ENCODE results near the gene IPO9.

- TF ChIP-seq, protein P1, sequence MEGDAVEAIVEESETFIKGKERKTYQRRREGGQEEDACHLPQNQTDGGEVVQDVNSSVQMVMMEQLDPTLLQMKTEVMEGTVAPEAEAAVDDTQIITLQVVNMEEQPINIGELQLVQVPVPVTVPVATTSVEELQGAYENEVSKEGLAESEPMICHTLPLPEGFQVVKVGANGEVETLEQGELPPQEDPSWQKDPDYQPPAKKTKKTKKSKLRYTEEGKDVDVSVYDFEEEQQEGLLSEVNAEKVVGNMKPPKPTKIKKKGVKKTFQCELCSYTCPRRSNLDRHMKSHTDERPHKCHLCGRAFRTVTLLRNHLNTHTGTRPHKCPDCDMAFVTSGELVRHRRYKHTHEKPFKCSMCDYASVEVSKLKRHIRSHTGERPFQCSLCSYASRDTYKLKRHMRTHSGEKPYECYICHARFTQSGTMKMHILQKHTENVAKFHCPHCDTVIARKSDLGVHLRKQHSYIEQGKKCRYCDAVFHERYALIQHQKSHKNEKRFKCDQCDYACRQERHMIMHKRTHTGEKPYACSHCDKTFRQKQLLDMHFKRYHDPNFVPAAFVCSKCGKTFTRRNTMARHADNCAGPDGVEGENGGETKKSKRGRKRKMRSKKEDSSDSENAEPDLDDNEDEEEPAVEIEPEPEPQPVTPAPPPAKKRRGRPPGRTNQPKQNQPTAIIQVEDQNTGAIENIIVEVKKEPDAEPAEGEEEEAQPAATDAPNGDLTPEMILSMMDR (IDR thresholded peaks at IDR 0.05; ENCODE audit: insufficient read depth, low read depth, low read length): no peak
- no peak for TF ChIP-seq EZH2 (IDR thresholded peaks at IDR 0.05; ENCODE audit: insufficient read depth, low read length)
Measured at GRCh38 chr1:201925981-201926645, 97.2 kb downstream of the IPO9 start.

Data from astrocyte (in vitro differentiated cells and primary cell).